Activated T-helper 2 cell treated with anti-CD3 and anti-CD28 coated beads, Interferon-gamma antibody, Interleukin-2, Interleukin-4, amounts not matched to agents 10 μg/mL and 5 μg/mL and 100 μg/mL, durations not matched to agents 14 hours and 24 hours and 36 hours (primary cell): ENCODE results near the gene SPTBN4. TPM values are rescaled to one million over a fixed set of nuclear protein-coding genes. Genes with fewer than 3 reads are reported as not detected.
A peak's percentile ranks its signal among the peaks of the same experiment; 100 is the strongest.

ENCODE experiments used
- DNase-seq: peaks from one replicate; pipeline ENCODE4 v3.0.0; 2021; ENCODE audit warnings: low spot score
- H3K27ac Mint-ChIP-seq: one replicate; pipeline ENCODE4 v1.8.0; 2021; ENCODE audit warnings: mixed read lengths
- H3K27me3 Mint-ChIP-seq: one replicate; pipeline ENCODE4 v1.8.0; 2021; ENCODE audit warnings: low read depth, mixed read lengths
- H3K36me3 Mint-ChIP-seq: one replicate; pipeline ENCODE4 v1.8.0; 2021; ENCODE audit warnings: low read depth, mixed read lengths
- H3K4me1 Mint-ChIP-seq: one replicate; pipeline ENCODE4 v1.8.0; 2021; ENCODE audit warnings: low read depth, mixed read lengths
- H3K4me3 Mint-ChIP-seq: one replicate; pipeline ENCODE4 v1.8.0; 2021; ENCODE audit warnings: low read depth, mild to moderate bottlenecking, moderate library complexity, mixed read lengths
- H3K9me3 Mint-ChIP-seq: one replicate; pipeline ENCODE4 v1.8.0; 2021; ENCODE audit warnings: mixed read lengths
- intact Hi-C: fragments of 100-400 bp; cut with micrococcal nuclease; formaldehyde crosslinking; loops from one replicate; pipeline ENCODE4 v1.15.1; 2023
- total RNA-seq: library from RNA; stranded (reverse); gene quantifications from 2 replicates; pipeline ENCODE4 v1.2.3, GENCODE V29; 2022

The SPTBN4 gene
- total RNA-seq, 1 donor from 2014 or later: 0.30 TPM

GRCh38 chr19:40605216-40605971, 138.6 kb downstream of the SPTBN4 start:
- Mint-ChIP-seq H3K27ac (peak overlapping the region; percentile 93), H3K9me3 (no peaks in the 10 kb centered on the region), H3K4me3 (peak overlapping the region; percentile 85), H3K27me3 (peaks cover 12% of the 10 kb centered on the region), H3K36me3 (no peaks in the 10 kb centered on the region), H3K4me1 (peaks cover 47% of the 10 kb centered on the region)
- peak; percentile 86 for DNase-seq
- intact Hi-C loops: loop anchor here (2.0 to 10.0 kb wide), 4 partner anchors 35 to 1819 kb away; partner anchors contain the start of genes AKT2 and LIPE

- no peaks in the 10 kb centered on the region for H3K27me3 Mint-ChIP-seq
- no peaks in the 10 kb centered on the region for H3K36me3 Mint-ChIP-seq
- intact Hi-C loops: loop anchor here (10.0 kb wide), 3 partner anchors 323 to 1817 kb away; partner anchors contain the start of genes AKT2 and LIPE
- no peak for DNase-seq
- H3K9me3 Mint-ChIP-seq: no peaks in the 10 kb centered on the region
- peak overlapping the region; percentile 85 for H3K4me3 Mint-ChIP-seq
- H3K4me1 Mint-ChIP-seq: peaks cover 51% of the 10 kb centered on the region
- no peak overlapping the region for H3K27ac Mint-ChIP-seq
These were observed 140.8 kb downstream of the SPTBN4 start for GRCh38 chr19:40607311-40608239.

DNA sequence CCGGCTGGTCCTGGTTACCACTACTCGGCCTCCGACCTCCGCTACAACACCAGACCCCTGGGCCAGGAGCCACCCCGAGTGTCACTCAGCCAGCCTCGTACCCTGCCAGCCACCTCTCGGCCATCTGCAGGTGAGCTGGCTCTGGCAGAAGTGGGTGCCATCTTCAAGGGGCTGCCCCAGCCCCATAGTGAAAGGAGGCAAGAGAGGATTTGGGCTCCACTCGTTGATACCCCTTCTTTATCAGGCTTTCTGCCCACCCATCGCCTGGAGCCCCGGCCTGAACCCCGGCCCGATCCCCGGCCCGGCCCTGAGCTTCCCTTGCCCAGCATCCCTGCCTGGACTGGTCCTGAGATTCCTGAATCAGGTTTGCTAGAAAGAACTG, 141.4 kb downstream of the SPTBN4 start:
- intact Hi-C loops: loop anchor here (10.0 kb wide), 3 partner anchors 323 to 1817 kb away; partner anchors contain the start of genes AKT2 and LIPE
- H3K4me3 Mint-ChIP-seq: peak overlapping the region; percentile 54
- no peak for DNase-seq
- H3K36me3 Mint-ChIP-seq: no peaks in the 10 kb centered on the region
- H3K9me3 Mint-ChIP-seq: no peaks in the 10 kb centered on the region
- no peaks in the 10 kb centered on the region for H3K27me3 Mint-ChIP-seq
- H3K4me1 Mint-ChIP-seq: peaks cover 46% of the 10 kb centered on the region
- no peak overlapping the region for H3K27ac Mint-ChIP-seq

DNA sequence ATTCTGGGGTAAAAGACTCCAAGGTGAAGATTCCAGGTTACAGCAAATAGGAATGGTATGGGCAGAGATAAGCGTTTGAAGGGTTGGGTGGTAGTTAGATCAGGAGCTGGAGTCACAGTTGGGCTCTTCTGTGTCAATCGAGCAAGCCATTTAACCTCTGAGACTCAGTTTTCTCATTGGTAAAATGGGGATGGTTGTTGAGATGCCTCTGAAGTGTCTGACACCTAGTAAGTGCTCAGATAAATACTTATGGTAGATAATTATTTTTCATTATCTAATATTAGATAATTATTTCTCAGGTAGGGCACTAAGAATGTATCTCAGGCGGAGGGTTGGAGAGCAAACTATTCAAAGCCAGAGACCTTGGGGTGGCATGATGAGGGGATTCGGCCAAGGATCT, 142.2 kb downstream of the SPTBN4 start:
- Mint-ChIP-seq H3K27me3 (no peaks in the 10 kb centered on the region), H3K36me3 (no peaks in the 10 kb centered on the region), H3K9me3 (no peaks in the 10 kb centered on the region), H3K4me3 (peak overlapping the region; percentile 80), H3K4me1 (peaks cover 39% of the 10 kb centered on the region), H3K27ac (peak overlapping the region; percentile 93)
- intact Hi-C loops: loop anchor here (10.0 kb wide), 3 partner anchors 324 to 1816 kb away; partner anchors contain the start of genes AKT2 and LIPE
- DNase-seq: no peak

- Mint-ChIP-seq H3K27ac (peak overlapping the region; percentile 93), H3K27me3 (no peaks in the 10 kb centered on the region), H3K36me3 (no peaks in the 10 kb centered on the region), H3K4me3 (peak overlapping the region; percentile 80), H3K4me1 (peaks cover 35% of the 10 kb centered on the region), H3K9me3 (no peaks in the 10 kb centered on the region)
- peak; percentile 87 for DNase-seq
- intact Hi-C loops: loop anchor here (5.0 to 10.0 kb wide), 6 partner anchors 142 to 1815 kb away; partner anchors contain the start of genes AKT2, BLVRB, EGLN2 and HNRNPUL1
These were observed 143.0 kb downstream of the SPTBN4 start for GRCh38 chr19:40609561-40610395.

- H3K27me3 Mint-ChIP-seq: no peaks in the 10 kb centered on the region
- peaks cover 37% of the 10 kb centered on the region for H3K4me1 Mint-ChIP-seq
- H3K36me3 Mint-ChIP-seq: peaks cover 1% of the 10 kb centered on the region
- peak overlapping the region; percentile 93 for H3K27ac Mint-ChIP-seq
- DNase-seq: no peak
- H3K4me3 Mint-ChIP-seq: peak overlapping the region; percentile 80
- no peaks in the 10 kb centered on the region for H3K9me3 Mint-ChIP-seq
- intact Hi-C loops: loop anchor here (5.0 to 10.0 kb wide), 3 partner anchors 143 to 654 kb away; partner anchors contain the start of genes BLVRB, EGLN2, HNRNPUL1 and SPTBN4
These were observed 143.7 kb downstream of the SPTBN4 start for GRCh38 chr19:40610396-40611064.

DNA sequence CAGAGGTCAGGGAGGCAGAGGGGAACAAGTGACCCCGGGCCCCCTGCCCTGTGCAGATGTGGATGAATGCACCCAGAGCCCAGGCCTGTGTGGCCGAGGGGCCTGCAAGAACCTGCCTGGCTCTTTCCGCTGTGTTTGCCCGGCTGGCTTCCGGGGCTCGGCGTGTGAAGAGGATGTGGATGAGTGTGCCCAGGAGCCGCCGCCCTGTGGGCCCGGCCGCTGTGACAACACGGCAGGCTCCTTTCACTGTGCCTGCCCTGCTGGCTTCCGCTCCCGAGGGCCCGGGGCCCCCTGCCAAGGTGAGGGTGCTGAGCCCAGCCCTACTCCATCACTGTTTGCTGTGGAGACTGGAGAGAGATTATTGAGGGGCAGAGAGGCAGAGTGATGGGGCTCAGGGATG, 144.3 kb downstream of the SPTBN4 start:
- no peaks in the 10 kb centered on the region for H3K9me3 Mint-ChIP-seq
- H3K27me3 Mint-ChIP-seq: no peaks in the 10 kb centered on the region
- DNase-seq: no peak
- peak overlapping the region; percentile 93 for H3K27ac Mint-ChIP-seq
- peaks cover 6% of the 10 kb centered on the region for H3K36me3 Mint-ChIP-seq
- peak overlapping the region; percentile 80 for H3K4me3 Mint-ChIP-seq
- peaks cover 39% of the 10 kb centered on the region for H3K4me1 Mint-ChIP-seq
- intact Hi-C loops: loop anchor here (5.0 to 10.0 kb wide), 3 partner anchors 144 to 654 kb away; partner anchors contain the start of genes BLVRB, EGLN2, HNRNPUL1 and SPTBN4

- no peaks in the 10 kb centered on the region for H3K9me3 Mint-ChIP-seq
- no peak for DNase-seq
- intact Hi-C loops: loop anchor here (5.0 to 10.0 kb wide), 3 partner anchors 145 to 653 kb away; partner anchors contain the start of genes BLVRB, EGLN2, HNRNPUL1 and SPTBN4
- peaks cover 39% of the 10 kb centered on the region for H3K4me1 Mint-ChIP-seq
- H3K36me3 Mint-ChIP-seq: peaks cover 9% of the 10 kb centered on the region
- H3K27me3 Mint-ChIP-seq: no peaks in the 10 kb centered on the region
- H3K4me3 Mint-ChIP-seq: peak overlapping the region; percentile 26
- peak overlapping the region; percentile 23 for H3K27ac Mint-ChIP-seq
These were observed 145.3 kb downstream of the SPTBN4 start for GRCh38 chr19:40611900-40612698.

- Mint-ChIP-seq H3K27ac (peak overlapping the region; percentile 99), H3K36me3 (peaks cover 13% of the 10 kb centered on the region), H3K9me3 (no peaks in the 10 kb centered on the region), H3K27me3 (no peaks in the 10 kb centered on the region), H3K4me3 (peak overlapping the region; percentile 98), H3K4me1 (peaks cover 38% of the 10 kb centered on the region)
- DNase-seq: peak; percentile 68
- intact Hi-C loops: loop anchor here (5.0 to 10.0 kb wide), 3 partner anchors 146 to 652 kb away; partner anchors contain the start of genes BLVRB, EGLN2, HNRNPUL1 and SPTBN4
These were observed 146.3 kb downstream of the SPTBN4 start for GRCh38 chr19:40612831-40613689.
